Peyer's patch (tissue), 4 donors: ENCODE results near the gene GDF9. TPM values are rescaled to one million over a fixed set of nuclear protein-coding genes. Genes with fewer than 3 reads are reported as not detected.
"Not testable (repeated sequence)": the region's sequence is repeated elsewhere in the genome, so short reads cannot be mapped to it uniquely, and the experiment has no call there.

Source experiments
- DNase-seq, 3 donors: peaks; one replicate each; pipeline ENCODE4 v3.0.0-alpha.2; 2017 to 2019
- H3K27ac ChIP-seq, 4 donors: fragments of 200-600 bp; sonication (generic); one replicate each; pipeline ENCODE4 v1.5.1; 2016 to 2019
- H3K27me3 ChIP-seq, 2 donors: fragments of 200-600 bp; sonication (generic); one replicate each; pipeline ENCODE4 v1.5.1; 2019
- H3K36me3 ChIP-seq, 3 donors: fragments of 200-600 bp; sonication (generic); one replicate each; pipeline ENCODE4 v1.5.1; 2016 to 2019
- H3K4me1 ChIP-seq, 4 donors: fragments of 200-600 bp; sonication (generic); one replicate each; pipeline ENCODE4 v1.5.1; 2016 to 2019
- H3K4me3 ChIP-seq, 4 donors: fragments of 200-600 bp; sonication (generic); 1 replicate in 3 of 4; 2 replicates in 1 of 4; pipeline ENCODE4 v1.5.1; 2016 to 2019; ENCODE audit warnings: mild to moderate bottlenecking in 1 of 4
- H3K9me3 ChIP-seq, 4 donors: fragments of 200-600 bp; sonication (generic); one replicate each; pipeline ENCODE4 v1.5.1; 2016 to 2019; ENCODE audit warnings: mild to moderate bottlenecking in 1 of 4
- CTCF ChIP-seq, 6 experiments: fragments of 450-650 bp in 4 of 6; fragments of 200-600 bp in 2 of 6; sonication (generic) in 1 of 6; IDR thresholded peaks; one replicate each; pipeline ENCODE4 v1.5.1; 2017 to 2019; ENCODE audit warnings: antibody characterized with exemption in 6 of 6, mild to moderate bottlenecking in 3 of 6, moderate library complexity in 1 of 6
- POLR2A ChIP-seq, 2 donors: fragments of 450-650 bp; IDR thresholded peaks; one replicate each; pipeline ENCODE4 v1.5.1; 2017; ENCODE audit warnings: antibody characterized with exemption in 2 of 2, mild to moderate bottlenecking in 2 of 2, moderate library complexity in 2 of 2
- total RNA-seq, 4 donors: library from RNA; depleted of rRNA; stranded (reverse); fragments of >200 nt; gene quantifications; one replicate each; pipeline ENCODE4 v1.1.0, GENCODE V29; 2016

Gene GDF9
- total RNA-seq, 4 donors from 2014 or later = 0.66 TPM; not detected in 3

DNA sequence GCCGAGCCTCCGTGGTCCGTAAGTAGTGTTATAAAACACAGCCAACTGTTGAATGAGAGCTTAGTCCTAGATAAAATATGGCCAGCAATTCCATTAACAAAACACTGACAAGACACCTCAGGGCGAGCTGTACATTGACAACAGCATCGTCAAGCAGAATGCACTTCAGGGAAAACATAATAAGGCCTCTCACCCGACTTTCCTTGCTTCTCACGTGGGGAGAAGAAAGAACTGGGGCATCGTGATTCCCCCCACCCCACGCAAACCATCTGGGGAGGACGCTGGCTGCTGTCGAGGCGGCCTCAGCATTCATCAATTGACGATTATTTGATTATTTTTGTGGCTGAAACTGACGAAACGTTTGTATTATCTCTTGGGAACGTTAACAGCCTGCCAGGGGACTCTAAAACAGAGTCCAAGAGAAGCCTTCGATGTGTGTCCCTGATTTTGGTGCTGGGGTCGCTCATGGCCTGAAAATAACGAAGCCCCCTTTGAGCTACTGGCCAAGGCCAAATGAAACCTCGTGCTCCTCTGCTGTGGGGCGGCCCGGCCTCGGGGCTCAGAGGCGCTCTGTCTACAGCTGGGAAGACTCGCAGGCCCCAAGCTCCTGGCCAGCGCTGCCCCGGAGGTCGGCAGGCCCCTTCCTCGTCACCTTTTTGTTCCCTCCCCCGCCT lies 464 bp downstream of the GDF9 start:
- DNase-seq = no peak
- Histone ChIP-seq H3K27ac (peak overlapping the region; percentile 91 to 96 (median 95)), H3K4me3 (peak overlapping the region; percentile 62 to 90 (median 86)), H3K9me3 (no peaks in the 10 kb centered on the region), H3K4me1 (peaks cover 0 to 13% (median 6%) of the 10 kb centered on the region in 4 donors), H3K27me3 (no peaks in the 10 kb centered on the region), H3K36me3 (peaks cover 0 to 31% (median 0%) of the 10 kb centered on the region in 3 donors)
- TF ChIP-seq POLR2A (IDR thresholded peaks at IDR 0.05) = no peak
- no peak for TF ChIP-seq CTCF (IDR thresholded peaks at IDR 0.05)

DNA sequence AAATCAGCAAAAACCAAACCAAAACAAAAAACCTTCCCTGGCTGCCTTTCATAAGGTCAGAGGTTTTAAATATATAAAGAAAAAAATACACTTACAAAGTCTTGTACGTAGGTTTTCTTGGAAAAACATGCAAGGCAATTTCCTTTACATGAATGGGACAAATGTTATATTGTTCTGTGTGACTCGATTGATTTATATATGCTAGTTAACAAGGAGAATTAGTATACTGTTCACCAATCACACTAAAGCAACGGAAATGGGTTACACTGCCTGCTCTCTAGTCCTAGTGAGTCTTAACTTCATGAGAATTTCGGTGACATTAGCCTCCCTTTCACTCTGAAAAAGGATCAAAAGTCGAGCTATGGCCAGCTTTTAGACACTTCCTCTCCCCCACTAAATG lies 5.5 kb downstream of the GDF9 start:
- TF ChIP-seq CTCF (IDR thresholded peaks at IDR 0.05) = no peak
- no peak for TF ChIP-seq POLR2A (IDR thresholded peaks at IDR 0.05)
- no peak overlapping the region for H3K4me3 ChIP-seq
- no peaks in the 10 kb centered on the region for H3K9me3 ChIP-seq
- DNase-seq = no peak
- H3K36me3 ChIP-seq = no peaks in the 10 kb centered on the region
- no peaks in the 10 kb centered on the region for H3K27me3 ChIP-seq
- peaks cover 0 to 4% (median 0%) of the 10 kb centered on the region in 4 donors for H3K4me1 ChIP-seq
- H3K27ac ChIP-seq = no peak overlapping the region

DNA sequence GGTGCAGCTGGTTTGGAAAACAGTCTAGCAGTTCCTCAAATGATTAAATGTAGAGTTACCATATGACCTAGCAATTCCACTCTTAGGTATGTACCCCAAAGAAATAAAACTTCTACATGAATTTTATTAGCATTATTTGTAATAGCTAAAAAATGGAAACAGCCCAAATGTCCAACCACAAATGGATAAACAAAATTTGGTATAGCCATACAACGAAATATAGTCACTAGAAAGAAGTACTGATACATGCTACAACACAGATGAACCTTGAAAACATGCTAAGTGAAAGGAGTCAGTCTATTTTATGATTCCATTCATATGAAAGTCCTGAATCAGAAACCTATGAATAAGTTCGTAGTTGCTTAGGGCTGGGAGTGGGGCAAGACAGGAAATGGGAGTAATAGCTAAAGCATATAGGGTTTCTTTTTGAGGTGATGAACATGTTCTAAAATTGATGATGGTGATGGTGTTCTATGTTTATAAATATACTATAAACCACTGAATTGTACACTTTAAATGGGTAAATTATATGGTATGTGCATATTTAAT lies 6.3 kb downstream of the GDF9 start:
- Histone ChIP-seq H3K4me1 (no peaks in the 10 kb centered on the region), H3K27me3 (no peaks in the 10 kb centered on the region), H3K36me3 (no peaks in the 10 kb centered on the region), H3K4me3 (no peak overlapping the region), H3K27ac (no peak overlapping the region), H3K9me3 (no peaks in the 10 kb centered on the region)
- no peak for DNase-seq
- no peak for TF ChIP-seq POLR2A (IDR thresholded peaks at IDR 0.05)
- TF ChIP-seq CTCF (IDR thresholded peaks at IDR 0.05) = no peak

- DNase-seq = no peak
- no peak overlapping the region for H3K27ac ChIP-seq
- H3K4me3 ChIP-seq = no peak overlapping the region
- H3K9me3 ChIP-seq = no peaks in the 10 kb centered on the region
- H3K4me1 ChIP-seq = no peaks in the 10 kb centered on the region
- no peaks in the 10 kb centered on the region for H3K36me3 ChIP-seq
- TF ChIP-seq POLR2A (IDR thresholded peaks at IDR 0.05) = no peak
- no peak for TF ChIP-seq CTCF (IDR thresholded peaks at IDR 0.05)
- H3K27me3 ChIP-seq = no peaks in the 10 kb centered on the region
These were observed 10.3 kb downstream of the GDF9 start for GRCh38 chr5:132856011-132856410.

- not testable (repeated sequence) for H3K9me3 ChIP-seq, H3K36me3 ChIP-seq, H3K27me3 ChIP-seq, H3K4me1 ChIP-seq, DNase-seq, H3K27ac ChIP-seq, H3K4me3 ChIP-seq
These were observed 11.3 kb downstream of the GDF9 start for GRCh38 chr5:132854992-132855391.

- no peaks in the 10 kb centered on the region for H3K4me1 ChIP-seq
- no peak for TF ChIP-seq POLR2A (IDR thresholded peaks at IDR 0.05)
- TF ChIP-seq CTCF (IDR thresholded peaks at IDR 0.05) = no peak
- no peaks in the 10 kb centered on the region for H3K36me3 ChIP-seq
- no peaks in the 10 kb centered on the region for H3K9me3 ChIP-seq
- no peaks in the 10 kb centered on the region for H3K27me3 ChIP-seq
- no peak overlapping the region for H3K27ac ChIP-seq
- H3K4me3 ChIP-seq = no peak overlapping the region
- DNase-seq = no peak
These were observed 12.0 kb downstream of the GDF9 start for GRCh38 chr5:132854301-132854700.
